ENCODE results near the gene CATSPERD.

Gene CATSPERD, protein sequence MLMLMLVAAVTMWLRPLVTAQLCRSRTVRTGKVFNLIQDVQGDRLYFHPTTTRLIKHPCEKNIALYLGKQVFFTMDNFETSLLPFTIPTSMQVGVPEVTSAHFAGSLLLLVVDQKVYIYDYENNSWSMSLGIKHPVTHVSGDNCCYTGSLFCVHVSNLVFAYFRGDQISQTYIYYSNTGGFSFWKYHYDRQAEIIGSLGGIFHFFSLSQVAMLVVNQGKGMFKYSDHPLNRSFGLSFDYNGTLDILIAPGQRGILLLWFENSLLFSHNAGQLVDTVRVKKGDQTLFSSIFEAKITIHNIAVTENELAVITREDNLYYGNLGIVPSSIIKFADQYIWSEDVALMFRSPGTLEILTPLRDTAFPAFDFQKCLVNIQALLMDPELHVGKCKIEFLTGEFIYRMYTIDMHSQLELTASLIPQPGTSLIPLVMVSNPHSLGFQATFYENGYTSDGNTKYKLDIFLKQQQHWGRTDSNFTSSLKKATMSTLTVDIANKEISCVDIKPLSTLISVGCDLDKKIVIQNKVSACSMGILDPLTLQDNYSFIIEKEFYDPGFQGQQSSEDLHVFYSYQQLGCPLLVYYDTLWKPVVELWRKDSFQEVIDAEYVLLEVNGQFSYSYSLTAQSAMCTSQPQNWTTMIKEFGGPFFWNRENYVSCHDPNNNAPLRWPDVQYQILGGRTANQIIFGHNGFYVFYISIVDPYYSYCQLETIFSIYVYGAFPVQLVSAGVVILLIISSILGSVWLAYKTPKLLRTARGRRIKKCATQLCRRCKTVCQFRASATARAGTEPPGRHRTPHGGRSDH
- 0 to 2.2 (median 0) reads per million in 17 experiments for total RNA-seq

DNA sequence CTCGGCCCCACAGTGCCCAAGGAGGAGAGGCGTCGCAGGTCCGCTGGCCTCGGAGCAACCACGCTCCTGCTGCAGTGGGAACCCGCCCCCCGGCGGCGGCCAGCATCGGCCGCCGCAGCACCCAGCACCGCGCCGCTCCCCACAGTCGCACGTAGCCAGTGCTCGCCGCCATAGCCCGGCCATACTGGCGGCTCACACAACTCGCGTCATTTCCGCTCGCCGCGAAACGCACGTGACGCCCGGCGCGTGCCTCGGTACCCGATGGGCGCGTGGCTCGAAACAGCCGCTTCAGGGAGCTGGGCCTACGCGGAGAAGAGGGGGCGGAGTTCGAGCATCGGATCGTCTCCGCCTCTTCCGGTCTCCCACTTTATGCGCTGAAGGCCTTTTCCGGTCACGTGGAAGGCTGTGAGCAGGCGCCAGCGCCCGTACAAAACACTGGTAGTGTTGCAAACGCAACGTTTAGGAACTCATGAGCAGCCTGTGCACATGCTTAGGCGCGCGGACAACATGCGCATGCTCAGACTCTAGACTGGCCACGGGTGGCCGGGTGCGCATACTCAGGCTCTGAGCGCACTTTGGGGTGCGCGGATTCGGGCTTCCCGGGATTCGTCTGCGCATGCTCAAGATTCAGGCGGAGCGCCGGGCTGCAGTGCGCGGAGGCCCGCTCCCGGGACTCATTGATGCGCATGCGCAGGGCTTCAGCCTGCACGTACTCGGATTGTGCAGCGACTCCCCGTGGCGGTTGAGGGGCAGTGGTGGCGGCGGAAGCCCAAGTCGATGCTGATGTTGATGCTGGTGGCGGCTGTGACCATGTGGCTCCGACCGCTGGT, at the start of gene CATSPERD, which contains the start of gene LONP1:
Gene CATSPERD (plus strand): TSS at position 677 of the 830 bp plus-strand sequence. CDS start 101 bp downstream, at position 778.
Gene LONP1 (minus strand): TSS at position 186 of the 830 bp plus-strand sequence. CDS start 14 bp downstream, at position 172.
- DNase-seq = peak; percentile 99 to 100 (median 100)

DNA sequence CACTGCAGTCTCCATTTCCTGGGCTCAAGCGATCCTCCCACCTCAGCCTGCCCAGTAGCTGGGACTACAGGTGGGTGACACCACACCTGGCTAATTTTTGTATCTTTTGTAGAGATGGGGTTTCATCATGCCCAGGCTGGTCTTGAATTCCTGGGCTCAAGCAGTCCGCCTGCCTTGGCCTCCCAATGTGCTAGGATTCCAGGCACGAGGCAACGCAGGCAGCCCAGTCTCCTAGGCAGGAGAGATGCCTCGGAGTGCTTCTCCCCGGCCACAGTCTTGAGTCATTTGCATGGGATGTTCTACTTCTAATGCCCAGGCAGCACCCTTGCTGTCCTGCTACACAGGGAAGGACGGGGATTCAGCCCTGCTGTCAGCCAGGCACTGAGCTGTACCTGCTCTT, 48.8 kb upstream of the CATSPERD start:
- no peak for DNase-seq

DNA sequence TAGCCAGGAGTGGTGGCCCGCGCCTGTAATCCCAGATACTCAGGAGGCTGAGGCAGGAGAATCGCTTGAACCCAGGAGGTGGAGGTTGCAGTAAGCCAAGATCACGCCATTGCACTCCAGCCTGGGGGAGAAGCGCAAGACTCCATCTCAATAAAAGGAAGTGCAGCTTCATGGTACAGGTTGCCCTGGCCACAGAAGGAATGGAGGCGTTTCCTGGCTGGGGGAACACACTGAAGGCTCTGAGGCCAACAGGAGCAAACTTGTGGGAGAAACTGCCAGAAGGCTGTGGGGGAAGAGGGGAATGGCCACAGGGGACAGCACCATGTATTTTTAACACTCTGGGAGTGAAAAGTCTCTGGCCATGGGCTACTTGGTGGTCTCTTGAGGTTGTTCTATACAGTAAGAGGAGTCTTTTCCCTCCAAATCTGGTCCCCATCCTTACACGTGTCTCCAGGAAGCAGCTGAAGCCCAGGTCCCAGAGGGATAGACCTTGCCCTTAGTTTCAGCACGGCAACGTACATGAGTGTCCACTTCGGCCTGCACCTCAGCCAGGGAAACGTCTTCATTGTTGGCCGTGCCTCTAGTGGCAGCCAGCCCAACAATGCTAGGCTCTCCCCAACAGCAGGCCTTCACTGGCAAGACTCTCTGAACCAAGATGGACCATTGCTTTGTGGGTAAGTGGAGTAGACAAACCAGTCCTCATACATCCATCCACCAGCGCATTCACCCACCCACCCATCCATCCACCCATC, 47.6 kb upstream of the CATSPERD start:
- no peak for DNase-seq

DNA sequence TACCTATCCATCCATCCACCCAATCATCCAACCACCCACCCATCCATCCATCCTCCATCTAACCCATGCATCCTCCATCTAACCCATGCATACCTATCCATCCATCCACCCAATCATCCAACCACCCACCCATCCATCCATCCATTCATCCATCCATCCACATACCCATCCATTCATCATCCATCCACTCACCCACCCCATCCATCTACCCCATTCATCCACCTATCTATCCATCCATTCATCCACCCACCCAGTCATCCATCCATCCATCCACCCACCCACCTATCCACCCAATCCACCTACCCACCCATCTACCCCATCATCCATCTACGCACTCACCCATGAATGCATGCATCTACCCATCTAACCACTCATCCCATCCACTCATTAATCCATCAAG, 46.7 kb upstream of the CATSPERD start:
- no peak for DNase-seq

DNA sequence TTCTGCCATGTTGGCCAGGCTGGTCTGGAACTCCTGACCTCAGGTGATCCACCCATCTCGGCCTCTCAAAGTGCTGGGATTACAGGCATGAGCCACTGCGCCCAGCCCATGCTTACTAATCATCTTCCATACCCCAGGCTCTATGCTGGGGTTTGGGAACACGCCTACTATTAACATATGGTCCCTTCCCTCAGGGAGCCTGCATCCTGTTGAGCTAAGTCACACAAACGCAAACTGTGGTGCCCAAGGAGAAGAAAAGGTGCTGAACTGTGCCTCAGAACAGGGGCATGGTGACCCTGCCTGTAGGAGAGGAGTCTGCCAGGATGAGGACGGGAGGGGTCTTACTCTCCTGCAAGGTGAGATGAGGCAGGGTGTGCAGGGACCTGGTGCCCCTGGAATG, 45.7 kb upstream of the CATSPERD start:
- DNase-seq = no peak

DNA sequence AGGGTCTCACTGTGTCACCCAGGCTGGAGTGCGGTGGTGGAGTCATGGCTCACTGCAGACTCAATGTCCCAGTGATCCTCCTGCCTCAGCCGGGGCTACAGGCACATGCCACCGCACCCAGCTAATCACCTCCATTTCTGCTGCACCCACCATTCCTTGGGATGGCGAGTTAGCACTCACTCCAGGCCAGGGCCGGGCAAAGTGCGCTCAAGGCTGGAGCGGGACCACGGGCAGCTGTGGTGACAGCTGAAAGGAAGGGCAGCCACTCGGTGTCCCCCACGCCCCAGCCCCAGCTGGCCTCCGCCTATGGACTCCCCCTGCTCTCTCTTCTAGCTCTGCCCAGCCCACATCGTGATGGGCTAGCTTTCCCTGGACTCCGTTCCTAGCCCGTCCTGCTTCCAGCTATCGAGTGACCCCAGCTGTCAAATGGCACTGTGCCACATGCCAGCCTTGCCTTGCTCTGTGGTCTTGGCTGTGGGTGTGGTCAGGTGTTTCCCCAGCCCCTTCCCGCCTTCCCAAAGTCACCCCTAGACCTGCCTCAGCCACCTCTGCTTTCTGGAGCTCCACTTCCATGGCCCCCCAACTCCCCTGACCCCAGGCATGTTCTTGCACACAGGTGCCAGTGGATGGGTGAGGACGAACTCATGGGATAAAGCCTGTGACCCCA, 44.2 kb upstream of the CATSPERD start:
- no peak for DNase-seq

DNA sequence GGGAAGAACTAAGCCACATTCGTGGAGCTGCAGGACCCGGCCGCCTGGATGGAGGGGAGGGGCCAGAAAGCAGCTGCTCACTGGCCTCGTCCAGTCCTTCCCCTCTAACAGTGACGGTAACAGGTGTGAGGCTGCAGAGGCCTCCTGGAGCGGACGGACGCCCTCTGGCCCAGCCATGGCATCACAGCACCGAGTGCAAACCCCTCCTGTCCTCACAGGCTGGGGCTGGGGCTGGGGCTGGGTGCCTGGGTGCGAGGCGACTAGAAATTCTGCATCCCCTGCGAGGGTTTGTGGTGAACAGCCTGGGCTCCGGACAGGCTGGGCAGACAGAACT, 43.7 kb upstream of the CATSPERD start:
- DNase-seq = no peak

DNA sequence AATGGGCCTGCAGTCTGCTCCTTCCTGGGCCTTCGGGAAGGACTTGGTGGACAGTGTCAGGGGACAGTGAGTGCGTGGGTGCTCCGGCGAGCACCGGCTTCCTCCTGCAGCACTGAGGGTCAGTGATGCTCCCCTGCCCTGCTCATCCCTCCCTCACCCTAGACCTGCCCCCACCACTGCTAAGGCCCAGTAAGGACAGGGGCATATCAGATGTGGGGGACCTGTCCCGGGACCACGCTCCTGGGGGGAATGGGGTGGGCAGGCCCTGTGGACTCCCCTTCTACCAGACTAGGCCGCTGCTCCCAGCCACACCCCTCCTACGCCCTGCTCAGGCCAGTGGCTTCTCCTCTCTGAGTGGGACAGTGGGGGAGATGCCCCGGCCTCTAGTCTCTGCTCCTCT, 43.3 kb upstream of the CATSPERD start:
- no peak for DNase-seq

DNA sequence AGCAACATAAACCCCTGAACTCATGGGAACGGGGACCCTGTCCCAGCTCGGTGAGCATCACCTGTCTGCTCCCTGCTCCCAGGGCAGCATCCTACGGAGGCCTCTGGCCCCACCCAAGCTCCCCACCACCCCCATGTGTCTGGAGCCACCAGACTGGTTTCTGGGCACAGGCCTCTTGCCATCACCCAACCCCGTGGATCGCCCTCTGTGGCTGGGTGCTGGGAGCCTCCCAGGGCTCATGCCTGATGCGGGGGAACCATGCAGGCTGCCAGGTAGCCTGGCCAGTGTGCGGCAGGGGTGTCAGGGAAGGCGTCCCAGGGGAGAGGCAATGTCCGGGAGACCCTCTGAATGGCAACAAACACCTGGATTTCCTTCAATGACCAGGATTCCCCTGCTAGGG, 42.9 kb upstream of the CATSPERD start:
- DNase-seq = no peak

DNA sequence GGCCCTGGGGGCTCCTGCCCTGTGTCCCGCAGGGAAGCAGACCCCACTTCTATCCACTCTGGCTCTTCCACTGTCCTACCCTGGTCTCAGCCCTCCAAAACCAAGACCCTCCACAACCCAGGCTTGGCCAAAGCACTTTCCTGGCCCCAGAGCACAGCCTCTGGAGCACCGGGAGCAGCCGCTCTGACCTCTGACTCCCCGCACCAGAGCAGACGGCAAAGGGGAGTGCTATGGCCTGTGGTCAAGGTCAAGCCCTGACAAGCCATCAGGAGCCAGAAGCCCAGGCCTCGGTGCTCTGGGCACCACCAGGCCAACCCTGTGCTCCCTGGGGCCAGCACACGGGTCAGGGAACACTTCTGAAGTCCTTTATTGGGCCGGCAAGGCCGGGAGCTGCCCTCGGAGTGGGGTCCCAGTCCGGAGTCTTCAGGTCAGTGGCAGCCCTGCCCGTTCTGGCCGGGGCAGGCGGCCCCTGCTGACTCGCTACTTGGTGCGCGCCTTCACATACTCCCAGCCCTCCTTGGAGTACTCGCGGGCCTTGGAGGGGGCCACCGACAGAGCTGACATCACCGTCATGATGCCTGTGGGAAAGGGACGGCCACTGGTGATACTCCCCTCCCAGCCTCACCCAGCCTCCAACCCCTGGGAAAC, 42.2 kb upstream of the CATSPERD start:
- no peak for DNase-seq

DNA sequence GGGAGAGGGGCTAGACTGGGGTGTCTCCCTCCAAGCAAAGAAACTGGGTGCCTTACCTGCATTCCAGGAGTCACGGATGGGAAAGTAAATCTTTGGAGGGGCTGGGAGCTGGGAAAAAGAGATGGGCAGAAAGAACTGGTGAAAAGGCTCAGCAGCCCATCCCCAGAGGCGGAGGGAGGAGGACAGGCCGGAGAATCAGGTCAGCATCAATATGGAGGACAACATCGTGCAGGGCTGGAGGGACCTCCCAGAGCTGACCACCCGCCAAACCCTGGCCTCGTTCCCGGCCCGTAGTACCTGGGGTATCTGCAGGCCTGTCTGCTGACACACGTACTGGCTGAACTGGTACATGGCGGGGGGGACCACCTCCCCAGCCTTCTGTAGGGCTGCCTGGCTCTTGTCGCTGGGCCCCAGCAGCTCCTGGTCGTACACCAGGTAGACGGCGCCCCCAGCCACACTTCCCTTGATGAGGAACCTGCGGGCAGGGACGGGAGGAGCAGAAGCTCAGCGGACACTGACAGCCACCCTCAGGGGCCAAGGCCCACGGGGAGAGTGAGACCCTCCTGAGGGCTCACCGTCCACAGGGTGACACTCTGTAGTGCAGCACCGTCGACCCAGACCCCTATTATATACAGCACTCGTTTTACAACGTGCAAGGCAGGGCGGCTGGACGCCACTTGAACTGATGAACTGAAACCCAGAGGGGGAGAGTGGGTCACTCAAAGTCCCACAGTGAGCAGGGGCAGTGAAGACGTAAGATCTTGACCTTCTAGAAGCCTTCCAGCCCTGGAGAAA, 41.0 kb upstream of the CATSPERD start:
- DNase-seq = peak in 2 of 4 experiments; percentile 13 to 31

DNA sequence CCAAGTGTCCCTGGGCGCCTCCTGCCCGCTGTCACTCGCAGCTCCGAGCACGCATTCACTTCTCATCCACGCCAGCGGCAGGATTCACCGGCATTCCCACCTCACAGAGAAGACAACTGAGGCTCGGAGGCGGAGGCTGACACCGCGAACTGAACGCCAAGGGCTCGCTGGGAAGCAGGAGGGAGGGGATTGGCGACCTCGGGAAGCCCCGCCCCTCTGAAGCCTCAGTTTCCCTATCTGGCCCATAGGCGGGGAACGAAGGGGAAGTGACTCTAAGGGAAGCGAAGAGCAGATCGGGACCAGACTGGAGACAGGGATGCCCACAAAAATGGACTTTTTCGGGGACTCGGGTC, 40.4 kb upstream of the CATSPERD start:
- DNase-seq = peak; percentile 17 to 58 (median 34)

DNA sequence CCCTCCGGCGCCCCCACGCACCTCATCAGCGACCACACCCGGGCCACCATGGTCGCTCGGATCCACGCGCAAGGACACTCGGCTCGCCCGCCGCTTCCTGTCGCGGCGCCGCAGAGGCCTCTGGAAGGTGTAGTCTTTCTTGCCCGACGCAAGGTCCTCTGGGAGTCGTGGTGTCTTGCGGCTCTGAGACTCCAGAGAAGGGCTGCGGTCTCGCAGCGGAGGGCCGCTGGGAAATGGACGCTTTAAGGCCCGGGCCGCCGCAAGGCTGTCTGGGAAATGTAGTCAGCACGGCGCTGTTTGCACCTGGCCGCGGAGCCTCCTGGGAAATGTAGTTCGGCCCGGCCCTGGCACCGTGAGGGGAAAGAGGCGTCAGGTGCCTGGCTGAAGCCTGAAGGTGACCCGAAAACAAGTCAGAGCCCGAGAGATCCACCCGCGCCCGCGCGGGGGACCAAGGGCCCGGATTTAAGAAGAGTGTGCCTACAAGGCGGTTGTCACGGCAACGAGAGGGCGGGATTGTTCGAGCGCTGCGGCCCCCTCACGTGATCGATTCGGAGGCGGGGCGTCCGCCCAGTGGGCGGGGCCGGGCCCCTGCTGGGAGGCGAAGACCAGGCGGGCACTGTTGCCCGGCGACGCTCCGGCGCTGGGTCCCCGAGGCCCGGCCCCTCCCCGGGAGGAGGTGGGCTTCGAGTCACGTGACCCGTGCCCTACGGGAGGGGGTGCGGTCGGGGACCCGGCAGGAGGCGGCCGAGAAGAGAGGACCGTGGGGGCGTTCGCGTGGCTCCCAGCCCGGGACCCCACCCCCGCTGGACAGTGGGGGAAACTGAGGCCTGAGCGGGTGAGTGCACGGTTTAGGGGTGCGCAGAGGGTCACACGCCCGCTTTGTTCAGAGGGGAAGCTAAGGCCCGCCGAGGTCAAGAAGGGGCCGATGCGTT, 39.7 kb upstream of the CATSPERD start, which contains the start of the genes HSD11B1L and MICOS13:
Gene HSD11B1L (plus strand): TSS at position 591 of the 932 bp plus-strand sequence. CDS start 3,806 bp downstream, outside the sequence.
Gene MICOS13 (minus strand): TSS at position 80 of the 932 bp plus-strand sequence. CDS start 30 bp downstream, at position 50.
- DNase-seq = peak; percentile 99

DNA sequence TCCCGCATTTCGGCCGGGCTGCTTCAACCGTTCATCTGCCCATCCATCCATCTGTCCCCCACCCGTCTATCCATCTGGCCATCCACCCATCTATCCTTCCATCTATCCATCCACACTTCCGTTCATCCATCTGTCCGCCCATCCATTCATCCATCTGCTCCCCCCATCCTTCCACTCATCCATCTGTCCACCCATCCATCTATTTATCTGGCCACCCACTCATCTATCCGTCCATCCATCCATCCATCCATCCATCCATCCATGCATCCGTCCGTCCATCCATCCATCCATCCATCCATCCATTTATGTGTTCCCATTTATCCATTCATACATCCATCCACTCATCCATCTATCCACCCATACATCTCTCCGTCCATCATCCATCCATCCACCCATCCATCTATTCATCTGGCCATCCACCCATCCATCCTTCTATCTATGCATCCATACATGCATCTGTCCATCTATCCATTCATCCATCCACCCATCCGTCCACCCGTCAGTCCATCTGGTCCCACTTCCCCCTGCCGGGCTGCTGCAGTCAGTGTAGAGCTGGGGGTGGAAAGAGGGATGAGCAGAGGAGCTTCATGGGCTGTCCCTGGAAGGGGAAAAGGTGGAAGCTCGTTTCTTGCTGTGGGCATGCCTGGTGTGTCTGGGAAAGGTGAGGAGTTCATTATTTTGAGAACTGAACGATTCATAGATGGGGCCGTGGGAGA, 38.9 kb upstream of the CATSPERD start:
- no peak for DNase-seq

DNA sequence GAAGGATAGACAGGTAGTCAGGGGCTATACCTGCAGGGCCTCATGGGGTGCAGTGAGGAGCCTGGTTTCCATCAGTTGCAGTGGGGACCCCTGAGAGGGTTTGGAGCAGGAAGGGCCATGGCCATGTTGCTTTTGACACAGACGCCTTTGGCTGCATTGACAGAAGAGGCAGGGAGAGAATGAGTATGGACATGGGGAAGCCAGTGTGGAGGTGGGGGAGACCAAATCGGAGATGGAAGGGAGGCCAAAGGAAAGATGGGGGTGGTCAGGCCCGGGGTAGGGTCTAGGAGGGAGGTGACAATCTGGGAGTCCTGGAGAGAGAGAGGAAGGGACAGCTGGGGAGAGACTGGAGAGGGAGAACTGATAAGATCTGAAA, 38.3 kb upstream of the CATSPERD start:
- DNase-seq = no peak

DNA sequence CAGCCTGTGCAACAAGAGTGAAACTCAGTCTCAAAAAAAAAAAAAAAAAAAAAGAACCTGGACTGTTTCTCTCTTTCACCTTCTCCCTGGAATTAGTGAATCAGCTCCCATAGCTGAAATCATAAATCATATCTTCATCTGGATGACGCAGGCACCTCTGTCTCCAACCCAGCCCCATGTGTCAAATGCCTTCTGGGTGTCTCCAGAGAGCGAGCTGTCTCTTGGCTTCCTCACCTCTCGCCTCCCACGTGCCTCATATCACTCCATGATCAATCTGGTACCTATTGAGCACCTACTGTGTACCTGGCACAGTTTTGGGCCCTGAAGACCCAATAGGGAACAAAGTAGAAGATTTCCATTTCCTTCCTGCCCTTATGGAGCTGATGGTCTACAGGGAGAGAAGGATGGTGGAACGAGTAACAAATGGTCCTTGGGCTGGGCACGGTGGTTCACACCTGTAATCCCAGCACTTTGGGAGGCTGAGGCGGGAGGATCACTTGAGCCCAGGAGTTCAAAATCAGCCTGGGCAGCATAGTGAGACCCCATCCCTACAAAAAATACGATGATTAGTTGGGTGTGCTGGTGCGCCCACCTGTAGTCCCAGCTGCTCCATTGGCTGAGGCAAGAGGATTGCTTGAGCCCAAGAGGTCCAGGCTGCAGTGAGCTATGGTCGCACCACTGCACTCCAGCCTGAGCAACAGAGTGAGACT, 37.1 kb upstream of the CATSPERD start:
- DNase-seq = no peak

DNA sequence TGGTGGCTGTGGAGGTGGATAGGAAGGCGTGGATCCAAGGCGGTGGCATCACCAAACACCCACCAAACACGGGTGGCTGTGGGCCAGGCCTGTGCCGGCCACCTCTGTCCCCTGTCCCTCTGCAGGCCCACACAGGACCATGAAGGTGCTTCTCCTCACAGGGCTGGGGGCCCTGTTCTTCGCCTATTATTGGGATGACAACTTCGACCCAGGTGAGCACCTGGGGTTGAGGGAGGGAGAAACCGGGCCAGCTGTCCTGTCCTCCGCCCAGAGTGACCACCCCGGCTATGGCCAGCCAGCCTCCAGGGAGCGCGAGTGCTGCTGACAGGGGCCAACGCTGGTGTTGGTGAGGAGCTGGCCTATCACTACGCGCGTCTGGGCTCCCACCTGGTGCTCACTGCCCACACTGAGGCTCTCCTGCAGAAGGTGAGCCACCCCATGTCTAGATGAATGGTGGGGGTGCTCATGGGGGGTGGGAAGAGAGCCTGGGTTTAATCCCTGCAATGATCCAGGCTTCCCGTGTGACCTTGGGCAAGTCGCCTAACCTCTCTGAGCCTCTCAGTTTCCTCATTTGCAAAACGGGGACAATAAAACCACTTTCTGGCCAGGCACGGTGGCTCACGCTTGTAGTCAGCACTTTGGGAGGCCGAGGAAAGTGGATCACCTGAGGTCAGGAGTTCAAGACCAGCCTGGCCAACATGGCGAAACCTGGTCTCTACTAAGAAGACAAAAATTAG, 35.6 kb upstream of the CATSPERD start:
- no peak for DNase-seq
